HG02623 (cell line): ENCODE measurements around the gene ZAR1L.

Experiments used
- ATAC-seq: cut with Tn5 transposase; IDR thresholded peaks from one replicate; pipeline ENCODE4 v1.9.1; 2021; ENCODE audit warnings: moderate library complexity; ENCODE audit not compliant: unreplicated experiment

ZAR1L gene

DNA sequence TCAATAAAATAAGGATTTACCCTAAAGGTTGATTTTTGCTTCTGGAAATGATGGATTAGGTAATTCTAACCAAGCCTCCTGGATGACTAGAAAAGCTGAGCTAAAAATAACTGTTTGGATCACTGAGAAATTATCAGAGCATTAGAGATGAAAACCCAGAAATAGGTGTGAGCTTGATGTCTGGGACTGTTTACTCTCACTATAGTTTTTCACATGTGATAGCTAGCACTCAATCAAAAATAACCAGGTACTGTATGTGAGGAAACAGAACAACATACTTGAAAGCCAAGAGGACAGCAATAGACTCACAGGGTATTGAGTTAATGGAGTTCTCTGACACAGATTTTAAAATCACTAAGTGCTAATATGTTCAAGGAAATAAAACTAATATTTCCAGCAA lies 9.5 kb downstream of the ZAR1L start:
- ATAC-seq = no peak

- ATAC-seq = no peak
These were observed 12.7 kb downstream of the ZAR1L start for GRCh38 chr13:32302461-32302860.

- no peak for ATAC-seq
These were observed 14.2 kb downstream of the ZAR1L start for GRCh38 chr13:32300920-32301319.

DNA sequence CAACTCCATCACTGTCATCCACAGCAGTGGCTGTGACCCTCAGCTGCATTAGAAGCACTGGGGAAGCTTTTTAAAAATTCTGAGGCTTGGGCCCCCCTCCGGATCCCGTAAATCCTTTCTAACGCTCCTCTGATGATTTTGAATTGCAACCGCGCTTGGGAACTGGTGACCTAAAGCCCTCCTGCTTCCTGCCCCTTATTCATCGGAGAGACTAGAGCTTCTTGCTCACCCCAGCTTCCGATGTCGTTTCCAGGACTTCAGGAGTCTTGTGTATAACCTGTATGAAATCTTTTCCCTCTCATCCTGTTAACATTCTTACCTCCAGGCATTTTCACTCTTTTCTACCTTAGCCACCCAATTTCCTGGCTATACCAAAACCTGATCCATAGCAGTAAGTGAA lies 14.8 kb downstream of the ZAR1L start:
- no peak for ATAC-seq

DNA sequence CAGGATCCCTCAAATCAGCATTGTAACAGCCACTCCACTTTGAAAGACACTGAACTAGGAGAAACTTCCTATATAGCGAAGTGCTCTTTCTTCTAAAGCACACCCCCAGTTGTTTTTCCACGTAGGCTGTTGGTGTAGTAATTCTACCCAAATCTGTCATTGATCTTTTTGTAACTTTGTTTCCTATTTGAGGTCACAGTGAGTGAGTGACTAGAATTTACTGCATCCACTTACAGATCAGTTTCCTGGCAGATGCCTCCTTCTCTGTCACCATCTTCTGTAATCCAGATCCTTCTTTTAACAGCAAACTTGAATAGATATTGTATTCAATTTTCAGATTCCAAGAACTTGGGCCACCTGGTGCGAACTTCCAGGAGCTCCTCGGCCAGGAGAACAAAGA lies 15.3 kb downstream of the ZAR1L start:
- no peak for ATAC-seq

- ATAC-seq = no peak
These were observed 16.5 kb downstream of the ZAR1L start for GRCh38 chr13:32298695-32299094.

DNA sequence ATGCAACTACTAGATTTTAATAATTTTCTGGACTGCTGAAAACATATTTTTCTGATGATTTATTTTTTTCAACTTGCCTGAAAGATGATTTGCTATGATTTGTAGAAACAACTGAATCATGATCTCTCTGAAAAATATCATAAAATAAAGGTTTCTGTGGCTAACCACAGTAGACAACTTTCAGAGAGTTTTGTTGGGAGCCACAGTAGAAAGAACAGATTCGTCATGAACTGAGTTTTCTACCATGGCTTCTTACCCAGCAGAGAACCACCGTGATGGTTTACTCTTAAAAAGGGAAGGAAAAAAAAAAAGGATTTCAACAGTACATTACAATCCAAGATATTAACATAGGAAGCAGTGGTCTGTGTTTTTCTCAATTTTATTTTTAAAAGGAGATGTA lies 18.0 kb downstream of the ZAR1L start:
- ATAC-seq = no peak

- no peak for ATAC-seq
These were observed 29.6 kb downstream of the ZAR1L start for GRCh38 chr13:32285633-32285965.

- no peak for ATAC-seq
These were observed 30.1 kb downstream of the ZAR1L start for GRCh38 chr13:32284927-32285632.

DNA sequence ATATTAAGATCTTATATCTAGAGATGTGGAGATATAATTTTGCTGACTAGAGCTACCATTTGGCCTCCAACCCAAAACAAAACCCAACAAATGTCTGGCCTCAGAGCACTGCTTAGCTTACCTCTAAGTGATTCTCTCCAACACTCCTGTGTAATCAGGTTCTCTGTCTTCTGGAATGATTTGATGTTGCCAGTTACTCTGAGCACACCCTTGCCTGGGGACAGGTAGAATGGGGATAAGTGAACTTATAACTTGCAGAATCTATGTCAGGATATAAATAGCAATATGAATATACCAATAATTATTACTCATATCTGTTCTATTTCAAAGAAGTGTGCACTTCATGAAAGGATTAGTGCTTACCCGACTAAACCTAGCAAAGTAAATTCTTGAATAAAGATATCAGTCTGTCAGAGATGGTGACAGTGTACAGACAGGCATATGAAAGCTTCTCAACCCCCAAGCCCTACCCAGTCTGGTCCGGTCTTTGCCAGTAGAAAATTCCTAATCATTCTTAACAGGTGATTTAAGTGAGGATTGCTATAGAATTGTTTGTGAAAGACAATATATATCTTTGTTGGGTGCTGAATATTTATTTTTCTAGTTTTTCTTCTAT lies 33.0 kb downstream of the ZAR1L start:
- ATAC-seq = no peak

GRCh38 chr13:32281096-32281495 lies 34.1 kb downstream of the ZAR1L start:
- ATAC-seq = no peak

GRCh38 chr13:32278426-32278825 lies 36.7 kb downstream of the ZAR1L start:
- ATAC-seq = no peak

DNA sequence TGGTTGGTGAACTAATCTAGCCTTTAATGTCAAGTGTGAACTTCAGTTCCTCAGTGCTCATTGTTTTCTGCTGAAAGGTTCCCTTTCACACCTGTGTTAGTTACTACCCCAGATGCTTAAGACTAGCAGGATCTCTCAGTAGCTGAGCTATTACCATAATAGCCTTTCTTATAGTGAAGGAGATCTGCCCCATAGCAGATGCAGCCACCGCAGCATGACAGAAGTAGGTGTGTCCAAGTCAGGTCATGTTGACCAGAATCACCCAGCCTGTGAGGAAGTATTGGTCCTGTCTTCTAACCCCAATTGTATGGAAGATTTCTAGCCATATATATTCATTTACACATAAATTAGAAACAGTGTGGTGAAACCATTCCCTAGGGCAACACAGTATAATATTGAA lies 37.3 kb downstream of the ZAR1L start:
- no peak for ATAC-seq

GRCh38 chr13:32272021-32272683 lies 43.0 kb downstream of the ZAR1L start:
- ATAC-seq = no peak

GRCh38 chr13:32267836-32268439 lies 47.2 kb downstream of the ZAR1L start:
- no peak for ATAC-seq

GRCh38 chr13:32266130-32266529 lies 49.0 kb downstream of the ZAR1L start:
- no peak for ATAC-seq

DNA sequence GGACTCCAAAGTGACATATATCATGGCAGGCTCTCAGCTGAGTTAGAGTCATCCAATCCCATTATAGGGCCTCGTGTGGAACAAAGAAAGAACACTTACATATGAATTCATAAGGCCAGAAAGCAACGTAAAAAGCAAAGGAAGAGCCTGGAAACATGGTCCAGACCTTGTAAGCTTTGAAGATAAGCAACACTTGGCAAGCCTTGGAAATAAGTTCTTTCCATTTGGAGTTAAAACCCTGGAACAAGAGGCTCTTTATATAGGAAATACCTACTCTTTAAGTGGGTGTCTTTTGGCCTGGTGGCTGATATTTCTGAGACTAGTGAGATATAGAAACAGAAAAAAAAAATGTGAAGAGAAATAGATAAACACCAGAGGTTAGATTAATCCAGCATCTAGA lies 49.4 kb downstream of the ZAR1L start:
- no peak for ATAC-seq

GRCh38 chr13:32264407-32264806 lies 50.8 kb downstream of the ZAR1L start:
- no peak for ATAC-seq

DNA sequence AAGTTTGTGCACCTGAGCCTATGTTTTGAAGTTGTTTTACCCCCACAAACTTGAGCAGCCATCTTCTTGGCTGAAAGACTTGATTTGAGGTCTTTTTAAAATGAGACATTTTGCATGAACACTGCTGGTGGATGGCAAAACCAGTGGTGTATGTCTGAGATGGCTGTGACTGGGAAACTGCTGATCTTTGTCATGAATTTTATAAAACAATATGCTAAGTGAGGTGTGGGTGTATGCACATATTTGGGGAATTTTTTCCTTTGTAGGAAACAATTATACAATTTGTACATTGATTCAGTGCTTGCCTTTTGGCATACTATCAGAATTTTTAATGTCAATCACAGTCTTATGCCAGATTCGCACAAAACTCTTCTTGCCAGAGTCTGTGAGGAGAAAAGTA lies 52.5 kb downstream of the ZAR1L start:
- ATAC-seq = no peak

GRCh38 chr13:32262165-32262564 lies 53.0 kb downstream of the ZAR1L start:
- ATAC-seq = no peak

DNA sequence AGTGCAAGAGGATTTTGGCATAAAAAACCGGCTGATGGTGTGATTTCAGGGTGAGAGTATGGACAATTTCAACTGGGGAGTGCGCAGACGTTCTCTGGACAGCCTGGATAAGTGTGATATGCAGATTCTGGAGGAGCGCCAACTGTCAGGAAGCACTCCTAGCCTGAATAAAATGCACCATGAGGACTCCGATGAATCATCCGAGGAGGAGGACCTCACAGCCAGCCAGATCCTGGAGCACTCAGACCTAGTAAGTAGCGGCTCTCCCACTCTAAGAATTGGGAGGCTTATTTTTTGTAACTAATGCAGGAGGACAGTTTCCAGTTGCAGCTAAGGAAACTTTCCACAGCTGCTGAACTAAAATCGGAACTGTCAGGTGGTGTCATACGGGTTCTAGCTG lies 53.6 kb downstream of the ZAR1L start:
- no peak for ATAC-seq

DNA sequence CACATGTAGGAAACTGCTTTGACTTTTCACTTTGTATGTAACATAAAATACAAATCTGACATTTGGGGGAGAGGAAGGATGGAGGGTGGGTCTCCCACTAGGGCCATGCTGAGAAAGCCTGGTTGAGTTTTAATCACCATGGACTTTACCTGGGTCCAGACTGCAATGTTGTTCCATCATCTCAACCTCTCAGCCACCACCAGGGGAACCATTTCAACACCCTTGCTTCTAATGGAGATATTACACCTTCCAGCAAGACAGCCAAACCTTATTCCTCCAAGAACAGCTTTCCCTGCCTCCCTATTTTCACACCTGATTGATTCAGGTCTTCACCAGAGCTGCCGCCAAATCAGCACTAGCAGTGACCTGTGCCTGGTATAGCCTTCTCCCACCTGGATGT lies 56.0 kb downstream of the ZAR1L start:
- ATAC-seq = no peak
